NK-92 (cell line): ENCODE measurements around the gene LRCH4.

ENCODE experiments used
- DNase-seq: peaks from one replicate; lab custom pipeline; 2025; ENCODE audit not compliant: unreplicated experiment; lab: John Stamatoyannopoulos, UW

LRCH4 gene

GRCh38 chr7:100582650-100583049 is 3.3 kb downstream of the LRCH4 start:
- no peak for DNase-seq

- DNase-seq = no peak
These were observed 3.8 kb downstream of the LRCH4 start for GRCh38 chr7:100582041-100582579.

GRCh38 chr7:100580466-100581283 is 5.3 kb downstream of the LRCH4 start:
- no peak for DNase-seq

- DNase-seq = no peak
These were observed 7.4 kb downstream of the LRCH4 start for GRCh38 chr7:100578246-100579183.

- DNase-seq = no peak
These were observed 8.4 kb downstream of the LRCH4 start for GRCh38 chr7:100577507-100577906.

- no peak for DNase-seq
These were observed 8.8 kb downstream of the LRCH4 start for GRCh38 chr7:100577103-100577502.

GRCh38 chr7:100576384-100576993 is 9.4 kb downstream of the LRCH4 start:
- no peak for DNase-seq

GRCh38 chr7:100575746-100576383 is 10.1 kb downstream of the LRCH4 start:
- no peak for DNase-seq

GRCh38 chr7:100575206-100575631 is 10.7 kb downstream of the LRCH4 start:
- no peak for DNase-seq

- no peak for DNase-seq
These were observed 11.3 kb downstream of the LRCH4 start for GRCh38 chr7:100574362-100575205.

- no peak for DNase-seq
These were observed 12.1 kb downstream of the LRCH4 start, which contains the start of gene SAP25 for GRCh38 chr7:100573691-100574361. TSS of gene SAP25 (minus strand) at chr7:100573900. CDS start at chr7:100573742, 158 bp downstream.

GRCh38 chr7:100572949-100573675 is 12.8 kb downstream of the LRCH4 start:
- no peak for DNase-seq

GRCh38 chr7:100572281-100572948 is 13.5 kb downstream of the LRCH4 start:
- no peak for DNase-seq

GRCh38 chr7:100571829-100572116 is 14.2 kb downstream of the LRCH4 start:
- DNase-seq = no peak

GRCh38 chr7:100570954-100571828 is 14.7 kb downstream of the LRCH4 start:
- no peak for DNase-seq

GRCh38 chr7:100568896-100569844 is 16.8 kb downstream of the LRCH4 start:
- no peak for DNase-seq
